WTC11 (cell line): Measurements from ENCODE around the gene IL17RB.

Experiments used
- AFF4 ChIP-seq: sonication (generic); formaldehyde crosslinking; IDR thresholded peaks from 2 replicates; pipeline ENCODE4 v1.8.1; 2023; ENCODE audit warnings: mild to moderate bottlenecking, missing genetic modification reagents, borderline replicate concordance
- CDX4 ChIP-seq: fragments of 250-450 bp; sonication (Bioruptor Pico); IDR thresholded peaks from 2 replicates; pipeline ENCODE4 v1.9.0; 2021; ENCODE audit warnings: moderate library complexity, mild to moderate bottlenecking, inconsistent platforms, borderline replicate concordance
- CTCF ChIP-seq: fragments of 200-600 bp; IDR thresholded peaks from 2 replicates; pipeline ENCODE4 v1.8.0; 2022; ENCODE audit warnings: antibody characterized with exemption
- E2F4 ChIP-seq: sonication (generic); formaldehyde crosslinking; IDR thresholded peaks from 2 replicates; pipeline ENCODE4 v1.8.1; 2022; ENCODE audit warnings: low read depth, mild to moderate bottlenecking, moderate library complexity, missing genetic modification reagents, borderline replicate concordance
- JUN ChIP-seq: sonication (generic); formaldehyde crosslinking; IDR thresholded peaks from 2 replicates; pipeline ENCODE4 v1.8.0; 2023; ENCODE audit warnings: mild to moderate bottlenecking, missing genetic modification reagents
- NR1H2 ChIP-seq: sonication (generic); formaldehyde crosslinking; IDR thresholded peaks from 2 replicates; pipeline ENCODE4 v1.9.0; 2021; ENCODE audit warnings: mild to moderate bottlenecking, moderate library complexity, missing genetic modification reagents
- OVOL2 ChIP-seq: fragments of 250-450 bp; sonication (Bioruptor Pico); IDR thresholded peaks from 2 replicates; pipeline ENCODE4 v1.9.0; 2021; ENCODE audit warnings: mild to moderate bottlenecking, borderline replicate concordance
- PREB ChIP-seq: sonication (generic); formaldehyde crosslinking; IDR thresholded peaks from 2 replicates; pipeline ENCODE4 v1.8.1; 2022; ENCODE audit warnings: mild to moderate bottlenecking, missing genetic modification reagents, moderate library complexity, borderline replicate concordance
- TEAD4 ChIP-seq: sonication (generic); formaldehyde crosslinking; IDR thresholded peaks from 2 replicates; pipeline ENCODE4 v1.8.0; 2022; ENCODE audit warnings: mild to moderate bottlenecking, missing genetic modification reagents
- USF1 ChIP-seq: sonication (generic); formaldehyde crosslinking; IDR thresholded peaks from 2 replicates; pipeline ENCODE4 v1.8.0; 2022; ENCODE audit warnings: mild to moderate bottlenecking, missing genetic modification reagents
- ZNF121 ChIP-seq: sonication (generic); formaldehyde crosslinking; IDR thresholded peaks from 2 replicates; pipeline ENCODE4 v1.8.0; 2023; ENCODE audit warnings: missing genetic modification reagents

GRCh38 chr3:53881691-53882593 is 35.6 kb downstream of the IL17RB start, which contains the start of gene ACTR8:
- TF ChIP-seq TEAD4 (no peak), OVOL2 (CRISPR knock-in tag) (no peak), USF1 (CRISPR knock-in tag) (no peak), PREB (CRISPR knock-in tag) (no peak), CDX4 (no peak), CTCF (no peak), NR1H2 (CRISPR knock-in tag) (no peak), ZNF121 (CRISPR knock-in tag) (no peak), E2F4 (CRISPR knock-in tag) (no peak), AFF4 (CRISPR knock-in tag) (no peak), JUN (CRISPR knock-in tag) (no peak)
